SK-N-MC (cell line): ENCODE results near the gene RGS17.

Experiments
- EZH2 ChIP-seq: fragments of 200-600 bp; sonication (generic); IDR thresholded peaks from one replicate; pipeline ENCODE4 v1.6.1; 2017; ENCODE audit warnings: antibody characterized with exemption
- FOXP2 ChIP-seq: optimal IDR thresholded peaks from 2 replicates; pipeline ENCODE3; 2011; ENCODE audit warnings: mild to moderate bottlenecking, moderate library complexity; ENCODE audit not compliant: insufficient read depth; ENCODE audit errors: extremely low read length, control extremely low read depth
- POLR2AphosphoS5 ChIP-seq: IDR thresholded peaks from 2 replicates; pipeline ENCODE4 v1.6.1; 2012; ENCODE audit warnings: mild to moderate bottlenecking, low read depth, low read length, borderline replicate concordance

DNA sequence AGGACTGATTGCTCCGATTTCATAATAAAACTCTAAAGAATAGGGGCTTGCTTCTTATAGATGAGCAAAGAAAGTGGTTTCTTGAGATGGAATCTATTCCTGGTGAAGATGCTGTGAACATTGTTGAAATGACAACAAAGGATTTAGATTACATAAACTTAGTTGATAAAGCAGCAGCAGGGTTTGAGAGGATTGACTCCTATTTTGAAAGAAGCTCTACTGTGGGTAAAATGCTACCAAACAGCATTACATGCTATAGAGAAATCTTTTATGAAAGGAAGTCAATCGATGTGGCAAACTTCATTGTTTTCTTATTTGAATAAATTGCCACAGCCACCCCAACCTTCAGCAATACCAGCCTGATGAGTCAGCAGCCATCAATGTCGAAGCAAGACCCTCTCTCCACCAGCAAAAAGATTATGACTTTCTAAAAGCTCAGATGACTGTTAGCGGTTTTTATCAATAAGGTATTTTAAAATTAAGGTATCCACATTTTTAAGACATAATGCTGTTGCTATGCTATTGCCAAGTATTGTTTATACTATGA is 115.9 kb downstream of the RGS17 start:
- TF ChIP-seq FOXP2 (no peak), POLR2AphosphoS5 (no peak), EZH2 (no peak)
